Nephron (organoid): ENCODE results near the gene TMEM81.

Experiments
- H3K27ac Mint-ChIP-seq, 3 experiments: 2 replicates each; pipeline ENCODE4 v1.8.0; 2020; ENCODE audit warnings: mixed read lengths in 3 of 3, mild to moderate bottlenecking in 2 of 3, moderate library complexity in 1 of 3
- H3K27me3 Mint-ChIP-seq: 2 replicates; pipeline ENCODE4 v1.8.0; 2021; ENCODE audit warnings: low read depth, mild to moderate bottlenecking, moderate library complexity, mixed read lengths
- H3K36me3 Mint-ChIP-seq: 2 replicates; pipeline ENCODE4 v1.8.0; 2020; ENCODE audit warnings: low read depth, mixed read lengths
- H3K4me1 Mint-ChIP-seq: 2 replicates; pipeline ENCODE4 v1.8.0; 2020; ENCODE audit warnings: mixed read lengths
- H3K4me3 Mint-ChIP-seq, 3 experiments: 2 replicates each; pipeline ENCODE4 v1.8.0; 2020; ENCODE audit warnings: mild to moderate bottlenecking in 3 of 3, mixed read lengths in 3 of 3, moderate library complexity in 2 of 3
- H3K9me3 Mint-ChIP-seq: 2 replicates; pipeline ENCODE4 v1.8.0; 2020; ENCODE audit warnings: mixed read lengths
- CTCF ChIP-seq, 3 experiments: fragments of 200-600 bp; sonication (generic); IDR thresholded peaks; one replicate each; pipeline ENCODE4 v1.5.0; 2021; ENCODE audit warnings: antibody characterized with exemption in 3 of 3; ENCODE audit not compliant: unreplicated experiment in 3 of 3

TMEM81 gene

GRCh38 chr1:205076245-205076761 is 8.0 kb downstream of the TMEM81 start:
- H3K4me3 Mint-ChIP-seq: no peak overlapping the region
- H3K36me3 Mint-ChIP-seq: peaks cover 4% of the 10 kb centered on the region
- no peaks in the 10 kb centered on the region for H3K4me1 Mint-ChIP-seq
- H3K27me3 Mint-ChIP-seq: peaks cover 3% of the 10 kb centered on the region
- no peak overlapping the region for H3K27ac Mint-ChIP-seq
- TF ChIP-seq CTCF (IDR thresholded peaks at IDR 0.05; ENCODE audit: unreplicated experiment in 3 of 3): no peak
- H3K9me3 Mint-ChIP-seq: no peaks in the 10 kb centered on the region

- H3K36me3 Mint-ChIP-seq: peaks cover under 1% of the 10 kb centered on the region
- H3K9me3 Mint-ChIP-seq: no peaks in the 10 kb centered on the region
- H3K27me3 Mint-ChIP-seq: peaks cover 3% of the 10 kb centered on the region
- H3K4me3 Mint-ChIP-seq: no peak overlapping the region
- no peak for TF ChIP-seq CTCF (IDR thresholded peaks at IDR 0.05; ENCODE audit: unreplicated experiment in 3 of 3)
- H3K27ac Mint-ChIP-seq: no peak overlapping the region
- H3K4me1 Mint-ChIP-seq: no peaks in the 10 kb centered on the region
Measured at GRCh38 chr1:205075642-205076155, 8.6 kb downstream of the TMEM81 start.

GRCh38 chr1:205074513-205074912 is 9.7 kb downstream of the TMEM81 start:
- H3K4me3 Mint-ChIP-seq: no peak overlapping the region
- peaks cover 3% of the 10 kb centered on the region for H3K27me3 Mint-ChIP-seq
- no peaks in the 10 kb centered on the region for H3K9me3 Mint-ChIP-seq
- H3K36me3 Mint-ChIP-seq: no peaks in the 10 kb centered on the region
- TF ChIP-seq CTCF (IDR thresholded peaks at IDR 0.05; ENCODE audit: unreplicated experiment in 3 of 3): no peak
- H3K4me1 Mint-ChIP-seq: no peaks in the 10 kb centered on the region
- no peak overlapping the region for H3K27ac Mint-ChIP-seq

- peaks cover 1% of the 10 kb centered on the region for H3K4me1 Mint-ChIP-seq
- H3K4me3 Mint-ChIP-seq: no peak overlapping the region
- peaks cover 4% of the 10 kb centered on the region for H3K27me3 Mint-ChIP-seq
- H3K27ac Mint-ChIP-seq: no peak overlapping the region
- H3K9me3 Mint-ChIP-seq: no peaks in the 10 kb centered on the region
- H3K36me3 Mint-ChIP-seq: no peaks in the 10 kb centered on the region
- TF ChIP-seq CTCF (IDR thresholded peaks at IDR 0.05; ENCODE audit: unreplicated experiment in 3 of 3): no peak
Measured at GRCh38 chr1:205074084-205074483, 10.2 kb downstream of the TMEM81 start.

- Mint-ChIP-seq H3K27ac (no peak overlapping the region), H3K4me1 (peaks cover 7% of the 10 kb centered on the region), H3K4me3 (no peak overlapping the region), H3K9me3 (no peaks in the 10 kb centered on the region), H3K27me3 (peaks cover 7% of the 10 kb centered on the region), H3K36me3 (no peaks in the 10 kb centered on the region)
- no peak for TF ChIP-seq CTCF (IDR thresholded peaks at IDR 0.05; ENCODE audit: unreplicated experiment in 3 of 3)
Measured at GRCh38 chr1:205073511-205073910, 10.7 kb downstream of the TMEM81 start.

GRCh38 chr1:205072881-205073280 is 11.4 kb downstream of the TMEM81 start:
- peaks cover 7% of the 10 kb centered on the region for H3K27me3 Mint-ChIP-seq
- TF ChIP-seq CTCF (IDR thresholded peaks at IDR 0.05; ENCODE audit: unreplicated experiment in 3 of 3): no peak
- no peak overlapping the region for H3K27ac Mint-ChIP-seq
- no peak overlapping the region for H3K4me3 Mint-ChIP-seq
- no peaks in the 10 kb centered on the region for H3K36me3 Mint-ChIP-seq
- H3K9me3 Mint-ChIP-seq: no peaks in the 10 kb centered on the region
- peaks cover 8% of the 10 kb centered on the region for H3K4me1 Mint-ChIP-seq
